ENCODE measurements around the gene UCN2.

DNA sequence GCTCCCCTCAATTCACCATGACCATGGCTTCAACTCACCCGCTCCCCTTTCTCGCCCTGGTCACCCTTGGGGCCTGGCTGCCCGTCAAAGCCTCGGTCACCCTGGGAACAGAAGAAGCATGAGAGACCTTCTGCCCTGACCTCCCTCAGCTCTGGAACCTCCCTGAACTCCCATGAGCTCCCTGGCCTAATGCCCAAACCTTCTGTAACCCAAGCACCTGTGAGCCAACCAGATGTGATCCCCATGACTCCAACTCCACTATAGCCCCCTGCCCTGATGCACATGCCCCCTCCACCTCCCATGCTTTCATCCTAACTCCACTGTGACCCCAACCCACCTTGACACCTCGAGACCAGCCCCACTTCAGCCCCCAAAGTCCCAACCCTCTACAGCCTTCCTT lies 3.5 kb upstream of the UCN2 start:
- TF ChIP-seq, protein P1, sequence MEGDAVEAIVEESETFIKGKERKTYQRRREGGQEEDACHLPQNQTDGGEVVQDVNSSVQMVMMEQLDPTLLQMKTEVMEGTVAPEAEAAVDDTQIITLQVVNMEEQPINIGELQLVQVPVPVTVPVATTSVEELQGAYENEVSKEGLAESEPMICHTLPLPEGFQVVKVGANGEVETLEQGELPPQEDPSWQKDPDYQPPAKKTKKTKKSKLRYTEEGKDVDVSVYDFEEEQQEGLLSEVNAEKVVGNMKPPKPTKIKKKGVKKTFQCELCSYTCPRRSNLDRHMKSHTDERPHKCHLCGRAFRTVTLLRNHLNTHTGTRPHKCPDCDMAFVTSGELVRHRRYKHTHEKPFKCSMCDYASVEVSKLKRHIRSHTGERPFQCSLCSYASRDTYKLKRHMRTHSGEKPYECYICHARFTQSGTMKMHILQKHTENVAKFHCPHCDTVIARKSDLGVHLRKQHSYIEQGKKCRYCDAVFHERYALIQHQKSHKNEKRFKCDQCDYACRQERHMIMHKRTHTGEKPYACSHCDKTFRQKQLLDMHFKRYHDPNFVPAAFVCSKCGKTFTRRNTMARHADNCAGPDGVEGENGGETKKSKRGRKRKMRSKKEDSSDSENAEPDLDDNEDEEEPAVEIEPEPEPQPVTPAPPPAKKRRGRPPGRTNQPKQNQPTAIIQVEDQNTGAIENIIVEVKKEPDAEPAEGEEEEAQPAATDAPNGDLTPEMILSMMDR (IDR thresholded peaks at IDR 0.05) = no peak
- TF ChIP-seq EP300 (IDR thresholded peaks at IDR 0.05) = no peak

Data from tibial nerve (tissue), 4 donors.